ENCODE data around the gene TUFM.
"Not testable (repeated sequence)": the region's sequence is repeated elsewhere in the genome, so short reads cannot be mapped to it uniquely, and the experiment has no call there.

Gene TUFM

GRCh38 chr16:28873543-28874201 lies 27.5 kb upstream of the TUFM start:
- DNase-seq (ENCODE audit: low read depth): peak; percentile 14
- H3K4me3 ChIP-seq (replicated peaks; ENCODE audit: low read depth, low read length): no peak overlapping the region
- TF ChIP-seq CTCF (IDR thresholded peaks at IDR 0.05; ENCODE audit: low read length, missing control alignments): peak; percentile 66

- no peak for DNase-seq (ENCODE audit: low read depth)
- no peak overlapping the region for H3K4me3 ChIP-seq (replicated peaks; ENCODE audit: low read depth, low read length)
- no peak for TF ChIP-seq CTCF (IDR thresholded peaks at IDR 0.05; ENCODE audit: low read length, missing control alignments)
Observed at GRCh38 chr16:28872952-28873351, 26.8 kb upstream of the TUFM start.

GRCh38 chr16:28869201-28869600 lies 23.1 kb upstream of the TUFM start:
- H3K4me3 ChIP-seq (replicated peaks; ENCODE audit: low read depth, low read length): no peak overlapping the region
- DNase-seq (ENCODE audit: low read depth): no peak
- TF ChIP-seq CTCF (IDR thresholded peaks at IDR 0.05; ENCODE audit: low read length, missing control alignments): no peak

DNA sequence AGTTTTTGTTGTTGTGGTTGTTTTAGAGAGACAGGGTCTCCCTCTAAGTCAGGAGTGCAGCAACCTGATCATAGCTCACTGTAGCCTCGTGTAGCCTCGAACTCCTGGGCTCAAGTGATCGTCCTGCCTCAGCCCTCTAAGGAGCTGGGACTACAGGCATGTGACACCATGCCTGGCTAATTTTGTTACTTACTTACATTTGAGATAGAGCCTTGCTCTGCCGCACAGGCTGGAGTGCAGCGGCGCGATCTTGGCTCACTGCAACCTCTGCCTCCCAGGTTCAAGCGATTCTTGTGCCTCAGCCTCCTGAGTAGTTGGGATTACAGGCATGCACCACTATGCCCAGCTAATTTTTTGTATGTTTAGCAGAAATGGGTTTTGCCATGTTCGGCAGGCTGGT lies 21.5 kb upstream of the TUFM start:
- H3K4me3 ChIP-seq (replicated peaks; ENCODE audit: low read depth, low read length); DNase-seq (ENCODE audit: low read depth): not testable (repeated sequence)

- no peak for DNase-seq (ENCODE audit: low read depth)
- TF ChIP-seq CTCF (IDR thresholded peaks at IDR 0.05; ENCODE audit: low read length, missing control alignments): no peak
- no peak overlapping the region for H3K4me3 ChIP-seq (replicated peaks; ENCODE audit: low read depth, low read length)
Observed at GRCh38 chr16:28867241-28867640, 21.1 kb upstream of the TUFM start.

GRCh38 chr16:28866454-28866804 lies 20.3 kb upstream of the TUFM start:
- no peak for TF ChIP-seq CTCF (IDR thresholded peaks at IDR 0.05; ENCODE audit: low read length, missing control alignments)
- no peak overlapping the region for H3K4me3 ChIP-seq (replicated peaks; ENCODE audit: low read depth, low read length)
- no peak for DNase-seq (ENCODE audit: low read depth)

GRCh38 chr16:28865722-28866453 lies 19.7 kb upstream of the TUFM start:
- H3K4me3 ChIP-seq (replicated peaks; ENCODE audit: low read depth, low read length): no peak overlapping the region
- DNase-seq (ENCODE audit: low read depth): no peak
- no peak for TF ChIP-seq CTCF (IDR thresholded peaks at IDR 0.05; ENCODE audit: low read length, missing control alignments)

Data from fibroblast of pulmonary artery (primary cell).